C4-2B (cell line): ENCODE measurements around the gene JAZF1.

Experiments used
- CTCF ChIP-seq: fragments of 450-650 bp; conservative IDR thresholded peaks from 2 replicates; pipeline ENCODE4 v1.5.1; 2017; ENCODE audit warnings: mild to moderate bottlenecking
- ZFX ChIP-seq: fragments of 450-650 bp; IDR thresholded peaks from 2 replicates; pipeline ENCODE4 v1.6.1; 2017

- TF ChIP-seq ZFX: no peak
- TF ChIP-seq CTCF: no peak
Observed at GRCh38 chr7:28052933-28053332, 127.7 kb downstream of the JAZF1 start.
